GM18502 (cell line): ENCODE results near the gene LHX4.

Experiments
- ATAC-seq: cut with Tn5 transposase; IDR thresholded peaks from one replicate; pipeline ENCODE4 v1.9.1; 2021; ENCODE audit warnings: mild to moderate bottlenecking; ENCODE audit not compliant: unreplicated experiment, poor library complexity

The LHX4 gene

DNA sequence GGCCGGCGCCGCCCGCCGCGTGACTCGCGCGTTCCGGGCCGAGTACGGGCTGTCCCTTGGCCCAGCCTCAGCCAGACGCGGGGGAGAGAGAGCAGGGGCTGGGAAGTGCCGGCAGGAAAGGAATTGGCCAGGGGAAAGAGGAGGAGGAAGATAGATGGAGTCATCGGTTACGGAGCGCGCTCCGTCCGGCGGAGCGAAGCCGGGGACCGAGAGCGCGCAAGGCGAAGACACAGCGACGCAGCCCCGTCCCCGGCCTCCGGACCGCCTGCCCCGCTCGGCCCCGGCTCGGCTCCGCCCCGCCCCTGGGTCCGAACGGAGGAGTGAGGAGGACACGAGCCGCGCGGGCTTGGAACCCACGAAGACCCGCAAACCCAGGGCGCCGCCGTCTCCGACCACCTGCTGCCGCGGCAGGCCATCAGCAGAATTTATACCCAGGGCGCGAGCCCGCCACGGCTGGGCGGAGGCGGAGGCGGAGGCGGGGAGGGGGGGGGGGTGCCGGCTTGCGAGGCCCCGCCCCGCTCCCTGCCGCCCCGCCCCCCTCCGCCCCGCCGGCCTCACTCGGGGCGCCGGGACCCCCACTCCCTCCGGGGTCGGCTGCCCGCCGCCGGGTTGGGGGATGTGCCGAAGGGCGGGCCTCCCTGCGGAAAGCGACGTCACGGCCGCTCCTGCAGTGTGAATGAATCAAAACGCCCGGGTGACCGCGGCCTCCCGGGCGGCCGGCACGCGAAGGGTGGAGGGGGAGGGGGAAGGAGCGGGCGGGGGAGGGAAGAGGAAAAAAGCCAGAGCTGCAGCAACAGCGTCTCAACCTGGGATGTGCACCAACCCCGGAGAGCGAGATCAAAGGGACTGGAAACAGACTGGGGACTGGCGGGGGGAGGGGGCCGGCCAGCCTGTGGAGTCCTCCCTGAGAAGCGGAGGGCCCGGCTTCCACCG lies at the start of gene LHX4:
Gene LHX4 (plus strand): TSS at position 782 of the 933 bp plus-strand sequence. CDS start 266 bp downstream, outside the sequence.
- no peak for ATAC-seq

DNA sequence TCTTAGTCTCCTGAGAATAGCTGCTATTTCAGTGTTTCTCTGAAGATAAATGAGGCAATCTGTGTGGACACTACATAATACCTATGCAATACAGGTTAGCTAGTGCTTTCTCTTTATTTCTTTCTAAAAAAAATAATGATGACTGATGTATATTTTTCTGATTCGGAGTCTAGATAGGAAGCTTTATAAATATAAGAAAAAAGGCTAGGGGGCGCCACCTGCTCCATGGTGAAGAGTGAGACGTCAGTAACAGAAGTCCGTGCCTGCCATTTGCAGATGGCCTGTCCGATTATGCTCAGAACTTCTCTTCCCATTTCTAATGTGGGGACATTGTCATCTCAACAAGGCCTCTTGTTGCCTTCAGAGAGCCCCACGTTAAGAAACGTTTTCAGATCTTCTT lies 49.0 kb upstream of the LHX4 start:
- ATAC-seq, result no peak

DNA sequence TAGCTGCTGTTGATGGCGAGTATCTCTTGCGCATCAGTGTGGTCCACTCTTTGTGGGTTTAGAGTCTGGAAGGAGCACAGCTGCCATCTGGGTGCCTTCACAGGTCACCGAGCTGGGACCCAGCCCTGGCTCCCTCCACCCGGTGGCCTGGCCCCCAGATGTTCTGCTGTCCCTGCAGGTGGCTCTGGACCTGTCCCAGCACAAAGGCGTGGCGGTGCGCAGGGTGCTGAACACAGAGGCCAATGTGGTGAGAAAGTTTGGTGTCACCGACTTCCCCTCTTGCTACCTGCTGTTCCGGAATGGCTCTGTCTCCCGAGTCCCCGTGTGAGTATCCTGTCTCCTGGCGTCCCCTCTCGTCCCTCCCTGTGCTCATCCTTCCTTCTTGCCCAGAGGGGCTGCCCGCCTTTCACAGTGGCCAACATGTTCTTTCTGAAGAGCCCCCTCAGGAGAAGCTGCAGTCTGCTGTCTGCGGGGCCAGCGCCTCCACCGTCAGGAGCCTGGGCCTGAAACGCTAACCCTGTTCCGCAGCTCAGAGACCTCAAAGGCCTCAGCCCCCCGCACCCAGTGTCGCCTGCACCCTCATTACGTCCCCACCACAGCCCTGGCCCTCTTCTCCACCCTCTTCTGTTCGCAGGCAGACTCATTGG lies 47.9 kb upstream of the LHX4 start:
- ATAC-seq, result no peak

DNA sequence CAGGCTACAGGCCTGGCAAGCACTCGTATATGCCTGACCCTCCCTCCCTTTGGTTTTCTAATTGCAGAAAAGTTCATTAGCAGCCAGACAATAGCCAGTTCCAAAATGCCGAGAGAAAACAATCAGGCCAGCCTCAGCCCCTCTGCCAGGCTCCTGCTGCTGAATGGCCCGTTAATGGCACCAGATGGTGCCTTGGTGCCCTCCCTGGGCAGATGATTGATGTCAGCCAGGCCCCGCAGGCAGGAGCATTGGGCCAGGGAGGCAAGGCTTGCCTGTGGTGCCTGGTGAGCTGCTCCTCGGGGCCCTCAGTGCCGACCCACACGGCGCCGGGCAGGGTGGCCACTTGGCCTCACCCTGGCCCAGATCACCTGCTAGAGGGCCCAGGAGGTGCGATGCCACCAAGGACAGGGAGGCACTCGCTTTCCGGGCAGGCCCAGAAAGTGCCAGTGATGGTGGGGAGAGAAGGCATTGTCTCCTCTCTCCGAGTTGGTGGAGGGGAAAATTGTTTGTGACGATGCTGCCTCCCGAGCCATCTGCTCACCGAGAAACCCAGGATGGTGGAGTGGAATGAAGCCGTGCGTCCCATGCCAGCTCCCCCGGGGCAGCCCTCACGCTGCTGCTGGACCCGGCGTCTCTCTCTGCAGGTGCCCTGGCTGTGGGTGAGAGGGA lies 47.3 kb upstream of the LHX4 start:
- no peak for ATAC-seq

DNA sequence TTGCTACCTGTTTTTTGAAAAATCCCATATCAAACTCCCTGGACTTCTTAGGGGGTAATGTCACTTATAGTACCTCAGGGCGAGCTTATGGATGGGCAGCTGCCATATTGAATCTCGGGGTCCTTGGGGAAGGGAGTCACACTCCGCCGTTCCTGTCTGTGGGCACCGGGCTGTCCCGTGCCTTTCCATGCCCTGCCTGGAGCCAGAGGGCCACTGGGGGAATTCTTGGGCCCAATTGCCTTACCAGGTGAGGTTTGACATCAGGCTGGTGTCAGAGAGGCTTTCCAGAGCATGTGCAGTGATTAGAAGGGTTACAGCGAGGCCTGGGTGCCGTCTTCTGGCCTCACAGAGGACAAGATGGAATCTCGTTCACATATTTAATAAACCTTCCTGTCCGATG lies 46.6 kb upstream of the LHX4 start:
- ATAC-seq, result no peak

DNA sequence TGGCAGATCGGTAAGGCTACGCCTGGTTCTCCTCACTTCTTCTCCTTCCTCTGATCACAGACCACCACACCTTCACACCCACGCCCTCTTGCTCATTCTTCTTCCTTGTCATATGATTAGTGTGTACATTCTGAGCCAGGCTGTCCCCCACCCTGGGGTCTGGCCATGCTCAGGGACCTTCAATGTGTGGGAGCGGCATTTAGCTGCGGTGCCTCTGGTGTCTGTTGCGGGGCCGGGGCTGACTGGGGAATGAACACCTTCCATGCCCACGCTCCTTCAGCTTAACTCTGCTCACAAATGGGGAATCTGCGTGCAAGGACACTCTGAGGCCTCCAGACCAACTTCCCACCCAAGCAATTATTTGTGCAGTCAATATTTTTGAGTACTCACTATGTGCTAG lies 46.0 kb upstream of the LHX4 start:
- no peak for ATAC-seq

DNA sequence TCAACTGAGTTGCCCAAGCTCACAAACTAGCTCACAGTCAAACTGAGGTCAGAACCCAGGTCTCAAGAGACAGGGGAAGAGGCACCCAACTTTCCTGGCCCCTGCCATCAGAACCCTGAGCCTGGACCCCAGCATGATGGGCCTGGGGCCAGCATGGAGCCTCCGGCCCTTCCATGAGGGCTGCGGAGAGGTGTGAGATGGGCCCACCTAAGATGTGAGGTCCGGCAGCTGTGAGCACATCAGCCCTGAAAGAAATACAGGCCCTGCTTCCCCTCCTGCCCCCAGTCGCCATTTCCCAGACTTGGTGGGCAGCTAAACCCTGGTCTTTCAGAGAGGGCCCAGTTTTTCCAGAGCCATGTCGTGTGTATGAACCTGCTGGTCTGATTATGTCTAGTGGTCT lies 44.8 kb upstream of the LHX4 start:
- no peak for ATAC-seq

DNA sequence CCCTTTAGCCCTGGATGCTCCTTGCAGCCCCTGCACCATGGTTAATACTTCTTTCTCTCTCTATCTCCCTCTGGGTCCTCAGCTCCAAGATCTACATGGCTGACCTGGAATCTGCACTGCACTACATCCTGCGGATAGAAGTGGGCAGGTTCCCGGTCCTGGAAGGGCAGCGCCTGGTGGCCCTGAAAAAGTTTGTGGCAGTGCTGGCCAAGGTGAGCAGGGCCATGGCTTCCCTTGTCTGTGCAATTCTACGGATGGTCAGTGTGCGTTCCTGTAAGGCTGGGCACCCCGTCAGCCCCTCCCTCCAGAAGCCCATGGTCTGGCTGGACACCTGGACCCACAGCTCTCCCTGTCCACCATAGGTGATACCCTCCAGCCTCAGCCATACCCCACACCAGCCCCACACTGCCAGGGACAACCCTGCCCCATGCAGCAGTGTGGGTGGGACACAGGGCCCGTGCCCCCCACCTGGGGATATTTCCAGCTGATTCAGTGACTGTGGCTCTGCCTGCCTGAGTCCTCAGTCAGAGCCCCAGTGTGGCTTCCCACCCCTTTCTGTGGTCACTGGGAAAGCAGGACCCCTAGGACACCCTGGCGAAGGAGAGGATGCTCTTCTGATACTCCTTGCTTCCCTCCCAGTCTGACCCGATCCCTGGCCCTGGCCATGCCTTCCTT lies 44.0 kb upstream of the LHX4 start:
- no peak for ATAC-seq

DNA sequence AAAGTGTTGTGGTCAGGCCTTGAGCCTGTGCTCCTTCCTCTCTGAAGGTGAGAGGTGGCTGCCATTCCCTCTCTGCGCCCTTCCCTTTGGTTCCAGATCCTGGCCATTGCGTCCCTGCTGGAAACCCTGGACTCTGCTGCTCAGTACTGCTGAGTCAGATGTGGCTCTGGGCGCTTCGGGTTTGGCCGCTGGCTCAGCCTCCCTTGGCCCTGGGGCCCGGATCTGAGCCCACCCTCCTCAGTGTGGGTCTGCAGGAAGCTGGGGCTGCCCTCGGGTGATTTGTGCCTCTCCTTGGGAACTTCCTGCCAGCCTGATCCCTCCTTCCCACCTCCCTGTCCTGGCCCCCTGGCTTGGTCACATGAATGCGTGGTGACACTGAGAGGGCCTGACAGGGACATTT lies 43.2 kb upstream of the LHX4 start:
- no peak for ATAC-seq

DNA sequence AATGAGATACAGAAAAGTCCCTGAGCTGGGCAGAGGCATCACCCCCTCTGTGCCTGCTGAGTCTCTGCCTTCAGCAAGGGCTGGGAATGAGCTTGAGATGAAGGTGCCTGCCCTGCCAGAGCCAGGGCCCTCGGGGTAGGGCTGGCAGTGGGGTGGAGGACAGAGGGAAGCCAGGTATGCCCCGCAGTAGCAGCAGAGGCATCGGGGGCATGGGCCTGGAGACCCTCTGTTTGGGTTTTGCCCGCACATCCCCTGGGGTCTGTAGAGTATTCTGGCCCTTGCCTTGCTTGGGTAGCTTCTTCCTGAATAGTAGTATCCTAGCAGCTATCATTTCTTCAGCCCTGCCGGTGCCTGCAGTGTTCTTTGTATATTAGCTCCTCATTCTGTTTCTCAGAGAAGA lies 42.4 kb upstream of the LHX4 start:
- ATAC-seq, result no peak

DNA sequence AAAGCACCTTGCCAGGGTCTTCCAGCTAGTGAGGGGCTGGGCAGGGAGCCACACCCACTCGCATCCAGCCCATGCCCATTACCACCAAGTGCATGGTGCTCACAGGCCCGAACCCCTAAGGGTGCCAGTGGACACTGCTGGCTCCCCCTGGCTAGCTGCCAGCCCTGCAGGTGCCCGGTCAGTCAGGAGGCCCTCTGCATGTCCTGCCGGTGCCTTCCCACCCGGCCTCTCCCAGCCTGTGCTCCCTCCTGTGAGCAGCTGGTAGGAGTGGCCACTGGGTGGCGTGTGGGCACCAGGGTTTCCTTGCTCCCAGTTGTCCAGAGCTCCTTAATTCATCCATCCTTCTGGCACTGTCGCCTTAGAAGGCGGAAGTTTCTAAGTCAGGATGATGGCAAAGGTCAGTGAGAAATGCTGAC lies 42.0 kb upstream of the LHX4 start:
- no peak for ATAC-seq

DNA sequence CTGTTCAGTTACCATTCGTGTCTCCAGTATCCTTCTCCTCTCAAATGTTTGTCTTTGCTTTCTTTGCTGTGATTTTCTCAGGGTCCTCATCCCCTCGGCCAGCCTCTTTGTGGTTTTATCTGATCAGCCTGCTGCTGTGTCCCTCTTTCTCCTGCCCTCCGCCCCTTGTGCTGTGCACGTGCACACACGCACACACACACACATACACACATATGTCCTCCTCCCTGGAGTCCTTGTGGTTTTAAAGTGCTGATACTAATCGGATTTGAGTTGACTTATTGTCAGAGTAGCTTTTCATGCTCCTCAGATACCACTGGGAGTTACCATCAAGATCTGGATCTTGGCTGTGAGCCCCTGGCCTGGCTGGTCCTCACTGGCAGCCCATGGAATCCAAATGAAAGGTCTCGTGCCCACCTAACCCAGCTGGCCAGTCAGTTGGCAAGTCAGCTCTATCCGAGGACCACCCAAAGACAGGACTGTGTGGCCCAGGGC lies 41.3 kb upstream of the LHX4 start:
- no peak for ATAC-seq

DNA sequence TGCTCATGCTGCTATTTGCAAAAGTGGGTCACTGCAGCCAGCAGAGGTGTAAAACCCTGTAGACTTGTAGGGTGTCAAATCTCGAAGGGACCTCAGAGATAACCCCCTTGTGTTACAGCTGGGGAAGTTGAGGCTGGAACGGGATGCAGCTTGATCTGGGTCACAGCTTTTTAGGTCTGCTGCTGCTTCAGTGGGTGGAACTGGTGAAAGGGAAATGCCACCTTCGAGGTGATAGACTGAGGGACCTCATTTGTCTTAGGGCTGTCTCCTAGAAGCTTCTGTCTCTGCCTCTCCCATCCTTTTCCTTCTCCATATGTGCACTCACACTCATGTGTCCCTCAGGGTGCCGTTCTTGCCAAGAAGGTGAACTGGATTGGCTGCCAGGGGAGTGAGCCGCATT lies 40.0 kb upstream of the LHX4 start:
- no peak for ATAC-seq

DNA sequence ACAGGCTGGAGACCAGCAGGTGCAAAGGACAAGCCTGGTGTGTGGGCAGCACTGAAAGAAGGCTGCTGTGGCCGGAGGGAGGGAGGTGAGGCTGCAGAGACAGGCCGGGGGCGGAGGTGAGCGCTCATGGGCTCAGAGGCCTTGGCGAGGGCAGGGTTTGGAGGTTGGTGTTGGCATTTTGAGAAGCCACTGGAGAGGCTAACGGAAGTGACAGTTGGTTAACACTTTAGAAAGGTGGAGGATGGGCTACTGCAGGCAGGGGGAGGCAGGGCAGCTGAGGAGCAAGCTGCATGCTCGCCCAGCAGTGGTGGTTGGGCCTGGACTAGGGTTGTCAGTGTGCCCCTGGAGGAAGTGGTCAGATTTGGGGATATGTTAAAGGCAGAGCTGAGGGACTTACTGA lies 37.9 kb upstream of the LHX4 start:
- no peak for ATAC-seq

DNA sequence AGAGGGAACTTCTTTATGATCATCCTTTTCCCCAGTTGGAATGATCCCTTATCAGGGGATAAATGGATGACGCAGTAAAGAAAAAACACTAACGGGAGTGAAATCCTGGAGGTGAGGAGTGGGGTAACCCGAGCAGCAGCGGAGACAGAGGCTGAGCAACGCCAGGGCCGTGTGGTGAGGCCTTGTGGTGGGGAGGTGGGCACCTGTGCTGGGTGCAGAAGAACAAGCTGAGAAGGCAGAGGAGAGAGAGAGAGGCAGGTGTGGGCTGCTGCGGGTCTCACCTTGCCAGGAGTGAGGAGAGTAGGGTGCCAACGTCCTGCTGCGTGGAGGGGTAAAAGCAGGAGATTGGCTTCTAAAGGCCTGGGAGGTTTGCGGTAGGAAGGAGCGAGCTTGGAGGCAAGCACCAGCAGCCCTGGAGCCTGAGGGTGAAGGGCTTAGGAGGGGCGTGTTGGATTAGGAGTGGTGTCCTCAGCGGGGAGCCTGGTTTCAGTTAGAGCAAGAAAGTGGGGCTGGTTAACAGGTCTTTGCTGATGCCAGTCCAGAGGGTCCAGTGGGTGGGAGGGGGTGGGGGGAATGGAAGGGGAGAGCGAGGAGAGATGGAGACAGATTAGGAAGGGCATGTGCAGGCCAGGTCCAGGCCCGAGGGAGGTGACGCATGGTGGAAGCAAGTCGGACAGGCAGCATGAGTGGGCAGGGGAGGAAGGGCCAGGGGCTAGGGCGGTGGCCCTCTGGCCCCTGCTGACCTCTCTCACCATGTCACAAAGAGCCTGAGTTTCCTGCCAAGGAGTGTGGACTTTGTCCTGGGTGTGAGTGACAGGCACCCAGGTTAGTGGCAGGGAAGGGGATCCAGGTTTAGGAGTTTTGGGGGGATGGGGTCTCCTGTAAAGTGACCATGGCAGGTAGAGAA lies 36.7 kb upstream of the LHX4 start:
- ATAC-seq, result no peak

DNA sequence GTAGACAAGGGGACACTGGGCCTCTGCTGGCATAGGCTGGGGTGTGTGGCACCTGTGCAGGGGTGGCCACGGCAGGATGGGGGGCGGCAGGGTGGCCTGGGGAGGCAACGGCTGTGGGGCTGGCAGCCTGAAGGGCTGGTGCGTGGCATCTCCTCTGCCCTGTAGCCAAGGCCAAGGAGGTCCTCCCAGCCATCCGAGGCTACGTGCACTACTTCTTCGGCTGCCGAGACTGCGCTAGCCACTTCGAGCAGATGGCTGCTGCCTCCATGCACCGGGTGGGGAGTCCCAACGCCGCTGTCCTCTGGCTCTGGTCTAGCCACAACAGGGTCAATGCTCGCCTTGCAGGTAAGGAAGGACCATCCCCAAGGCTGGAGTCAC lies 36.0 kb upstream of the LHX4 start:
- ATAC-seq, result no peak

DNA sequence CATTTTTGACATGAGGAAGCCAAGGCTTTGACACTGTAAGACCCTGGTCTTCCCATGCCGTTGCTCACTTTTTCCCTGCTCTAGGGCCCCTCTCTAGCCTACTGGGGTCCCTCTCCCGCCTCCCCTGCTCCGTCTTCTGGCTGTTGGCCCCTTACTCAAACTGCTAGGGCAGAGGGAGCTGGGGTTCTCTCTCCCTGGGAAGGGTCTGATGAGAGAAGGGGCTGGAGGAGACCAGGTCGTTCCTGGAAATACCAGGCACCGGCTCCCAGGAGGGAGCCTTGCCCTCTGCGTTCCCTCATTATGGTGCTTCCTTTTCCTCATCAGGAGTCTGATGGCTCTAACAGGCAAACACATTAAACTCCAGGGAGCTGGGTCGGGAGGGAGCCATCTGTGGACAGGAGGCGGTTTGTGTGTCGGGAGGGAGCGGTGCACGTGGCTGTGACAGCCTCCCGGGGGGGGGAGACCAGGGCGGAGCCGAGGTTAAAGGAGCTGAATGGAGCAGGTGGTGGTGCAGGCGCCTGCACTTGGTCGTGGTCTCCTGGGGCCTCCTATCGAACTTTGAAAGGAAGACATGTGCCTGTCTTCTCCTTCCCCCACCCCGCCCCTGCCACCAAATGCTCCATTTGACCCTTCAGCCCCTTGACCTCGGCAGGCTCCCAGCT lies 35.4 kb upstream of the LHX4 start:
- ATAC-seq, result no peak

DNA sequence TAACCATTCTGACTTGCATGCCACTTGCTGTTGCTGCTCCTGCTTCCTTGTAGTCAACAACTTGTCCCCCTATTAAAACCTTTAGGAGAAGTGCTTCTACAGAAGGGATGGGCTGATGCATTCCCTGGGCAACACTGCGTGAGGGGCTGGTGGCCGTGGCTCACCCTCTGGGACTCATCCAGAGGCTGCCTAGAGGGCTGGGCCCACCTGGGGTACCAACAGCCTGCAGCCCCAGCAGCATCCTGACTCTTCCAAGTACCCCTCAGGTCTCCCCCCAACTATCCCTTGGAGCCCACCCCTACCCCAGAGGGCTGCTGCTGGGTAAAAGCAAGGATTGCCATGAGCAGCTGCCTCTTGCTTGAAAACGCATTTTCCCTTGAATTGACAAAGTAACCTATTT lies 34.7 kb upstream of the LHX4 start:
- no peak for ATAC-seq

DNA sequence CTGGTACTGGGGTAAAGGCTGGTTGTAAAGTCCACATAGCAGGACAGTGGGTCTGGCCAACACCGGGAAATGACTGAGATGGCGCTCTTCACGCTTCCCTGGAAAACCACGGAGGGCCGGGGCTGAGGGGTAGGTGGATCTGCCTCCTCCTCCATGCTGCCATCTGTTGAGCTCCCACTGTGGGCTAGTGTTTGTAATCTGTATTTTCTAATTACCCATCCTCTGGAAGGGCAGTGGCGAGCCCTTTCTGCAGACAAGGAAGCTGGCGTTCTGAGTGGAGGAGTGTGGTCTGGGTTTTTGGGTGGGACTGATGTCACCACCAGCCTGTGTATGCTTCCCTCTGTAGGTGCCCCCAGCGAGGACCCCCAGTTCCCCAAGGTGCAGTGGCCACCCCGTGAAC lies 34.1 kb upstream of the LHX4 start:
- ATAC-seq, result no peak
